Measurements from ENCODE around the gene COX4I1. TPM values are rescaled to one million over a fixed set of nuclear protein-coding genes. Genes with fewer than 3 reads are reported as not detected.

COX4I1 gene
- total RNA-seq, 1 experiment from 2014 or later = 814 TPM

- Histone ChIP-seq H3K27me3 (replicated peaks; ENCODE audit: control insufficient read depth, insufficient read depth, low read length) (no peaks in the 10 kb centered on the region), H3K4me3 (ENCODE audit: low read depth, low read length) (no peak overlapping the region), H3K9me3 (no peaks in the 10 kb centered on the region), H3K4me1 (no peaks in the 10 kb centered on the region), H3K36me3 (ENCODE audit: control insufficient read depth, insufficient read depth, low read length) (peaks cover 8% of the 10 kb centered on the region)
- H3K9me3 Mint-ChIP-seq (ENCODE audit: unreplicated experiment) = no peaks in the 10 kb centered on the region
- ChIA-PET CTCF (no interaction called here), POLR2A (no interaction called here)
- peaks cover 28% of the 10 kb centered on the region for H3K36me3 Mint-ChIP-seq (ENCODE audit: insufficient read depth, unreplicated experiment)
- intact Hi-C loops (cut with micrococcal nuclease; ENCODE audit: unreplicated experiment) = no loop called here
- DNase-seq = no peak
- TF ChIP-seq CTCF (IDR thresholded peaks at IDR 0.05; ENCODE audit: insufficient read depth in 1 of 2, low read depth in 1 of 2, low read length in 1 of 2, severe bottlenecking in 1 of 2, unreplicated experiment in 1 of 2) = no peak
- H3K27ac Mint-ChIP-seq (ENCODE audit: unreplicated experiment) = no peak overlapping the region
- BruUV-seq (replicated peaks) = no TSS peak
- no peaks in the 10 kb centered on the region for H3K27me3 Mint-ChIP-seq (ENCODE audit: insufficient read depth, unreplicated experiment)
- H3K4me1 Mint-ChIP-seq (ENCODE audit: low read depth, unreplicated experiment) = peaks cover 6% of the 10 kb centered on the region
- no peak overlapping the region for H3K4me3 Mint-ChIP-seq (ENCODE audit: unreplicated experiment)
Measured at GRCh38 chr16:85808926-85809325, 9.4 kb downstream of the COX4I1 start.

- TF ChIP-seq CTCF (IDR thresholded peaks at IDR 0.05; ENCODE audit: insufficient read depth in 1 of 2, low read depth in 1 of 2, low read length in 1 of 2, severe bottlenecking in 1 of 2, unreplicated experiment in 1 of 2) = no peak
- no peak overlapping the region for H3K27ac Mint-ChIP-seq (ENCODE audit: unreplicated experiment)
- Histone ChIP-seq H3K36me3 (ENCODE audit: control insufficient read depth, insufficient read depth, low read length) (peaks cover 8% of the 10 kb centered on the region), H3K27me3 (replicated peaks; ENCODE audit: control insufficient read depth, insufficient read depth, low read length) (no peaks in the 10 kb centered on the region), H3K4me3 (ENCODE audit: low read depth, low read length) (no peak overlapping the region), H3K4me1 (no peaks in the 10 kb centered on the region), H3K9me3 (no peaks in the 10 kb centered on the region)
- no peaks in the 10 kb centered on the region for H3K9me3 Mint-ChIP-seq (ENCODE audit: unreplicated experiment)
- H3K36me3 Mint-ChIP-seq (ENCODE audit: insufficient read depth, unreplicated experiment) = peaks cover 21% of the 10 kb centered on the region
- no peaks in the 10 kb centered on the region for H3K27me3 Mint-ChIP-seq (ENCODE audit: insufficient read depth, unreplicated experiment)
- ChIA-PET POLR2A (no interaction called here), CTCF (interaction anchor here (0.6 to 1.6 kb wide), 2 partner anchors 10 to 32 kb away, joined by 3 to 10 read pairs; no protein-coding TSS in a partner anchor)
- intact Hi-C loops (cut with micrococcal nuclease; ENCODE audit: unreplicated experiment) = no loop called here
- peaks cover 6% of the 10 kb centered on the region for H3K4me1 Mint-ChIP-seq (ENCODE audit: low read depth, unreplicated experiment)
- H3K4me3 Mint-ChIP-seq (ENCODE audit: unreplicated experiment) = no peak overlapping the region
- no TSS peak for BruUV-seq (replicated peaks)
- no peak for DNase-seq
Measured at GRCh38 chr16:85809645-85810044, 10.2 kb downstream of the COX4I1 start.

GRCh38 chr16:85810097-85810741 lies 10.7 kb downstream of the COX4I1 start:
- intact Hi-C loops (cut with micrococcal nuclease; ENCODE audit: unreplicated experiment) = no loop called here
- H3K36me3 ChIP-seq (ENCODE audit: control insufficient read depth, insufficient read depth, low read length) = peaks cover 5% of the 10 kb centered on the region
- no peak overlapping the region for H3K4me3 ChIP-seq (ENCODE audit: low read depth, low read length)
- TF ChIP-seq CTCF (IDR thresholded peaks at IDR 0.05; ENCODE audit: insufficient read depth in 1 of 2, low read depth in 1 of 2, low read length in 1 of 2, severe bottlenecking in 1 of 2, unreplicated experiment in 1 of 2) = no peak
- Mint-ChIP-seq H3K4me3 (ENCODE audit: unreplicated experiment) (no peak overlapping the region), H3K9me3 (ENCODE audit: unreplicated experiment) (no peaks in the 10 kb centered on the region), H3K36me3 (ENCODE audit: insufficient read depth, unreplicated experiment) (peaks cover 15% of the 10 kb centered on the region), H3K4me1 (ENCODE audit: low read depth, unreplicated experiment) (peaks cover 6% of the 10 kb centered on the region), H3K27ac (ENCODE audit: unreplicated experiment) (no peak overlapping the region), H3K27me3 (ENCODE audit: insufficient read depth, unreplicated experiment) (no peaks in the 10 kb centered on the region)
- no peaks in the 10 kb centered on the region for H3K4me1 ChIP-seq
- H3K27me3 ChIP-seq (replicated peaks; ENCODE audit: control insufficient read depth, insufficient read depth, low read length) = no peaks in the 10 kb centered on the region
- DNase-seq = no peak
- CTCF ChIA-PET = interaction anchor here (0.6 to 1.6 kb wide), 2 partner anchors 9 to 32 kb away, joined by 3 to 10 read pairs; no protein-coding TSS in a partner anchor
- POLR2A ChIA-PET = no interaction called here
- H3K9me3 ChIP-seq = no peaks in the 10 kb centered on the region
- BruUV-seq (replicated peaks) = no TSS peak
